Spleen (tissue), 11 donors: ENCODE data around the gene IMPG2. TPM values are rescaled to one million over a fixed set of nuclear protein-coding genes. Genes with fewer than 3 reads are reported as not detected.
"Not testable (repeated sequence)": the region's sequence is repeated elsewhere in the genome, so short reads cannot be mapped to it uniquely, and the experiment has no call there.

Source experiments
- DNase-seq: peaks from one replicate; pipeline ENCODE4 v3.0.0-alpha.2; 2020
- H3K27ac ChIP-seq, 8 donors: fragments of 200-600 bp; sonication (generic) in 7 of 8; 1 replicate in 4 of 8; 2 replicates in 4 of 8; pipeline versions ENCODE4 v1.5.0 to v1.8.0; 2016 to 2021; ENCODE audit warnings: inconsistent platforms in 4 of 8, mild to moderate bottlenecking in 4 of 8, moderate library complexity in 1 of 8
- H3K27me3 ChIP-seq, 7 donors: fragments of 200-600 bp; sonication (generic) in 6 of 7; replicated peaks in 1 of 7; 1 replicate in 4 of 7; 2 replicates in 3 of 7; pipeline versions ENCODE4 v1.5.0 to v1.8.0; 2016 to 2021; ENCODE audit warnings: inconsistent platforms in 3 of 7, mild to moderate bottlenecking in 1 of 7
- H3K36me3 ChIP-seq, 6 donors: fragments of 200-600 bp; sonication (generic) in 5 of 6; 1 replicate in 4 of 6; 2 replicates in 2 of 6; pipeline versions ENCODE4 v1.5.0 to v1.8.0; 2016 to 2021; ENCODE audit warnings: inconsistent platforms in 2 of 6
- H3K4me1 ChIP-seq, 6 donors: fragments of 200-600 bp; sonication (generic) in 5 of 6; 1 replicate in 3 of 6; 2 replicates in 3 of 6; pipeline versions ENCODE4 v1.5.0 to v1.8.0; 2016 to 2021; ENCODE audit warnings: inconsistent platforms in 3 of 6
- H3K4me3 ChIP-seq, 8 donors: fragments of 200-600 bp; sonication (generic) in 7 of 8; 1 replicate in 4 of 8; 2 replicates in 4 of 8; pipeline versions ENCODE4 v1.5.0 to v1.8.0; 2016 to 2021; ENCODE audit warnings: inconsistent platforms in 4 of 8, mild to moderate bottlenecking in 4 of 8, moderate library complexity in 2 of 8
- H3K9me3 ChIP-seq, 8 donors: fragments of 200-600 bp; sonication (generic) in 7 of 8; 1 replicate in 4 of 8; 2 replicates in 4 of 8; pipeline versions ENCODE4 v1.5.0 to v1.8.0; 2016 to 2021; ENCODE audit warnings: inconsistent platforms in 4 of 8
- POLR2A ChIP-seq, 3 donors: fragments of 450-650 bp; IDR thresholded peaks; one replicate each; pipeline ENCODE4 v1.5.1; 2017; ENCODE audit warnings: antibody characterized with exemption in 3 of 3, mild to moderate bottlenecking in 1 of 3
- POLR2AphosphoS5 ChIP-seq, 3 donors: sonication (generic); formaldehyde crosslinking; IDR thresholded peaks; one replicate each; pipeline ENCODE4 v1.5.1; 2017; ENCODE audit warnings: antibody characterized with exemption in 3 of 3
- whole genome bisulfite sequencing, 5 donors: extraction: QIAGEN DNeasy Blood & Tissue Kit in 3 of 5; methylation state at CpG; one replicate each; pipeline versions ENCODE4 v1.1.5 to v1.1.7; 2013 to 2018; 5-methylcytosine and 5-hydroxymethylcytosine counted together
- intact Hi-C: fragments of 100-400 bp; cut with DNase I; formaldehyde crosslinking; loops from one replicate; pipeline ENCODE4 v1.15.0; 2023; ENCODE audit warnings: low total_unique reads
- polyA plus RNA-seq, 3 donors: library from polyadenylated mRNA; stranded (reverse); fragments of 200-250 nt; gene quantifications; one replicate each; pipeline ENCODE4 v1.2.1, GENCODE V29; 2013
- total RNA-seq, 7 donors: library from RNA; depleted of rRNA in 3 of 7; stranded (reverse); fragments of >200 nt in 3 of 7; fragmentation: NEBNext Ultra II Directional in 4 of 7; extraction: Animal tissue kit (Norgen Biotek cat#: 25700) in 4 of 7; gene quantifications; one replicate each; pipeline versions ENCODE4 v1.1.0 to v1.2.1, GENCODE V29; 2016 to 2021
- TF ChIP-seq, protein P1 (sequence below), 11 experiments: fragments of 200-600 bp in 7 of 11; fragments of 450-650 bp in 4 of 11; sonication (generic) in 4 of 11; IDR thresholded peaks in 8 of 11; conservative IDR thresholded peaks in 3 of 11; 1 replicate in 7 of 11; 2 replicates in 4 of 11; pipeline versions ENCODE4 v1.4.0 to v1.8.0; 2016 to 2021; ENCODE audit warnings: antibody characterized with exemption in 11 of 11, inconsistent platforms in 4 of 11, mild to moderate bottlenecking in 1 of 11
- donor health status: healthy with polysubstance abuse.
- donor health status: DM: no; HTN: no; CAD: no; lungs with moderate emphysema.
- donor health status: DM: no; HTN: no; CAD: no.
- donor health status: Bipolar disorder and iron deficiency.
- donor health status: healthy.
- donor health status: DM: no; HTN: no; CAD: no.
- donor health status: DM: yes; HTN: yes; CAD: no.

IMPG2 gene
- total and polyA plus RNA-seq, 10 donors = 0.06 to 1.2 (median 0.52) TPM

DNA sequence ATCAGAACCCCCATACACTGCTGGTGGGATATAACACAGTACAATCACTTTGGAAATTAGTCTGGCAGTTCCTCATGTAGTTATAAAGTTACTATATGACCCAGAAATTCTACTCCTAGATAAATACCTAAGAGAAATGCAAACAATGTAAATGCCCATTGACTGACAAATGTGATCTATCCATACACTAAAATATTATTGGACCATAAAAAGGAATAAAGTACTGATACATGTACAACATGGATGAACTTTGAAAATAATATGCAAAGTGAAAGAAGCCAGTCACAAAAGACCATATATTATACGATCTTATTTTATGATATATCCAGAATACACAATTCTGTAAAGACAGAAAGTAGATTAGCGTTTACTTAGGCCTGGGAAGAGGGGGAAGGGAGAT is 7.8 kb downstream of the IMPG2 start:
- H3K36me3 ChIP-seq = no peaks in the 10 kb centered on the region
- no peaks in the 10 kb centered on the region for H3K27me3 ChIP-seq
- no peak overlapping the region for H3K4me3 ChIP-seq
- 90 to 96% (median 94%) methylated on average over 2 of the region's 2 CpGs for WGBS, 5 donors
- H3K4me1 ChIP-seq = no peaks in the 10 kb centered on the region
- H3K27ac ChIP-seq = no peak overlapping the region
- peaks cover 6 to 27% (median 22%) of the 10 kb centered on the region in 8 donors for H3K9me3 ChIP-seq
- TF ChIP-seq POLR2A (IDR thresholded peaks at IDR 0.05) (no peak), POLR2AphosphoS5 (IDR thresholded peaks at IDR 0.05) (no peak)
- TF ChIP-seq, protein P1, sequence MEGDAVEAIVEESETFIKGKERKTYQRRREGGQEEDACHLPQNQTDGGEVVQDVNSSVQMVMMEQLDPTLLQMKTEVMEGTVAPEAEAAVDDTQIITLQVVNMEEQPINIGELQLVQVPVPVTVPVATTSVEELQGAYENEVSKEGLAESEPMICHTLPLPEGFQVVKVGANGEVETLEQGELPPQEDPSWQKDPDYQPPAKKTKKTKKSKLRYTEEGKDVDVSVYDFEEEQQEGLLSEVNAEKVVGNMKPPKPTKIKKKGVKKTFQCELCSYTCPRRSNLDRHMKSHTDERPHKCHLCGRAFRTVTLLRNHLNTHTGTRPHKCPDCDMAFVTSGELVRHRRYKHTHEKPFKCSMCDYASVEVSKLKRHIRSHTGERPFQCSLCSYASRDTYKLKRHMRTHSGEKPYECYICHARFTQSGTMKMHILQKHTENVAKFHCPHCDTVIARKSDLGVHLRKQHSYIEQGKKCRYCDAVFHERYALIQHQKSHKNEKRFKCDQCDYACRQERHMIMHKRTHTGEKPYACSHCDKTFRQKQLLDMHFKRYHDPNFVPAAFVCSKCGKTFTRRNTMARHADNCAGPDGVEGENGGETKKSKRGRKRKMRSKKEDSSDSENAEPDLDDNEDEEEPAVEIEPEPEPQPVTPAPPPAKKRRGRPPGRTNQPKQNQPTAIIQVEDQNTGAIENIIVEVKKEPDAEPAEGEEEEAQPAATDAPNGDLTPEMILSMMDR (IDR thresholded peaks at IDR 0.05 in 8 of 11, conservative IDR thresholded peaks at IDR 0.05 in 3 of 11) = no peak
- intact Hi-C loops = no loop called here
- DNase-seq = no peak

DNA sequence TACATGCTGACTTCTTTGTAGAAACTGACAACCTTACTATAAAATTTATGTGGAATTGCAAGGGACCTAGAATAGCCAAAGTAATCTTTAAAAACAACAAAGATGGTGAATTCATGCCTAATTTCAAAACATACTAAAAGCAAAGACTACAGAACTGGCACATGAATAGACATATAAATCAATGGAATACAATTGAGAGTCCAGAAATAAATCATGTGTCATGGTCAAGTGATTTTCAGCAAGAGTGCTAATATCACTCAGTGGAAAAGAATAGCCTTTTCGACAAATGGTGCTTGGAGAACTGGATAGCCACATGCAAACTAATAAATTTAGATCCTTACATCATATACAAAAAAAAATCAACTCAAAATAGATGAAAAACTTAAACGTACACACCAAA is 8.7 kb downstream of the IMPG2 start:
- DNase-seq = no peak
- 83 to 94% (median 88%) methylated on average over 2 of the region's 2 CpGs for WGBS, 5 donors
- no peaks in the 10 kb centered on the region for H3K4me1 ChIP-seq
- H3K27ac ChIP-seq = no peak overlapping the region
- H3K9me3 ChIP-seq = peaks cover 8 to 35% (median 30%) of the 10 kb centered on the region in 8 donors
- no peaks in the 10 kb centered on the region for H3K27me3 ChIP-seq
- H3K36me3 ChIP-seq = no peaks in the 10 kb centered on the region
- H3K4me3 ChIP-seq = no peak overlapping the region
- intact Hi-C loops = no loop called here
- TF ChIP-seq, protein P1 (IDR thresholded peaks at IDR 0.05 in 8 of 11, conservative IDR thresholded peaks at IDR 0.05 in 3 of 11) = no peak
- TF ChIP-seq POLR2AphosphoS5 (IDR thresholded peaks at IDR 0.05) = no peak
- TF ChIP-seq POLR2A (IDR thresholded peaks at IDR 0.05) = no peak

DNA sequence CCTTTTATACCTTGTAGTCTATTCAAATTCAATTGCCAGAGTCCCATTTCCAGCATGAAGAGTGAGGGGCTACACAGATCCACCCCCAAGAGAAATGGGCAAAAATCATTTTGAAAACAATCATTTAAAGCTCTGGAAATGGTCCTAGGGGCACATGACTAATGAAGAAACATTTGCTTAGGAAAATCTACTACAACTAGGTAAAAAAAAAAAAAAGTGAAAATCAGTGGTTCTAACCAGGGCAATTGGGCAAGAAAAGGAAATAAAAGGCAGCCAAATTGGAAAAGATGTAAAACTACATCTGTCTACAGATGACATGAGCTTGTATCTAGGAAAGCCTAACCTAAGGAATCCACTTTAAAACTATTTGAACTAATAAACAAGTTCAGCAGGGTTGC is 9.4 kb downstream of the IMPG2 start:
- no peak for DNase-seq
- Histone ChIP-seq H3K4me3 (no peak overlapping the region), H3K4me1 (no peaks in the 10 kb centered on the region), H3K27ac (no peak overlapping the region), H3K27me3 (no peaks in the 10 kb centered on the region), H3K36me3 (no peaks in the 10 kb centered on the region), H3K9me3 (peaks cover 8 to 38% (median 30%) of the 10 kb centered on the region in 8 donors)
- no peak for TF ChIP-seq POLR2AphosphoS5 (IDR thresholded peaks at IDR 0.05)
- TF ChIP-seq POLR2A (IDR thresholded peaks at IDR 0.05) = no peak
- TF ChIP-seq, protein P1 (IDR thresholded peaks at IDR 0.05 in 8 of 11, conservative IDR thresholded peaks at IDR 0.05 in 3 of 11) = no peak
- intact Hi-C loops = no loop called here

DNA sequence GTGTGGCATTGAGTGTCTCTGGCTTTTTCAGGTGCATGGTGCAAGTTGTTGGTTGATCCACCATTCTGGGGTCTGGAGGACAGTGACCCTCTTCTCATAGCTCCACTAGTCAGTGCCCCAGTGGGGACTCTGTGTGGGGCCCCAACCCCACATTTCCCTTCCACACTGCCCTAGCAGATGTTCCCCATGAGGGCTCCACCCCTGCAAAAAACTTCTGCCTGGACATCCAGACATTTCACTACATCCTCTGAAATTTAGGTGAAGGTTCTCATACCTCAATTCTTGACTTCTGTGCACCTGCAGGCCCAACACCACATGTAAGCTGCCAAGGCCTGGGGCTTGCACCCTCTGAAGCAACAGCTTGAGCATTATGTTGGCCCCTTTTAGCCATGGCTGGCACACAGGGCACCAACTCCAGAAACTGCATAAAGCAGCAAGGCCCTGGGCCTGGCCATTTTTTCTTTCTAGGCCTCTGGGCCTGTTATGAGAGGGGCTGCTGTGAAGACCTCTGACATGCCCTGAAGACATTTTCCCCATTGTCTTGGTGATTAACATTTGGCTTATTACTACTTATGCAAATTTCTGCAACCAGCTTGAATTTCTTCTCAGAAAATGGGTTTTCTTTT is 12.1 kb downstream of the IMPG2 start:
- H3K4me3 ChIP-seq, H3K27ac ChIP-seq, intact Hi-C loops, H3K36me3 ChIP-seq, H3K4me1 ChIP-seq, DNase-seq, H3K27me3 ChIP-seq: not testable (repeated sequence)
- H3K9me3 ChIP-seq = peaks cover 8 to 38% (median 30%) of the 10 kb centered on the region in 8 donors

DNA sequence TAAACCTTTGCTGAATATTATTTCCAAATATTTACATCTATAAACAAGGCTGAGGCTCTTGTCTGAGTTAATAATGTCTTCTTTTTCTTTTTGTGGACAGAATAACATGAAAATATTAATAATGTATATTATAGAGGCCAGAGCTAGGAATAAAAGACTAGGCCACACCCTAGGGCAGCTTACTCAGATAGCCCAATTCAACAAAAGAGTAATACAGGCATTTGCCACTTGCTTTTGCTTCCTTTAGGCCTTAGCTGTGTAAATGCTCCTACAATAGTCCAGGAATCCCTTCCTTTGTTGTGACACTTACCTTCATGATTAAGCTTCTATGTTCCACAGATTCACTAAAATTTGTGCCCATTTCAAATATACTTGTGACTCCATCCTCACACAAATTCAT is 16.5 kb downstream of the IMPG2 start:
- Histone ChIP-seq H3K9me3 (peaks cover 6 to 25% (median 21%) of the 10 kb centered on the region in 8 donors), H3K4me3 (no peak overlapping the region), H3K27ac (no peak overlapping the region), H3K36me3 (no peaks in the 10 kb centered on the region), H3K4me1 (no peaks in the 10 kb centered on the region), H3K27me3 (no peaks in the 10 kb centered on the region)
- DNase-seq = no peak
- intact Hi-C loops = no loop called here
- TF ChIP-seq, protein P1 (IDR thresholded peaks at IDR 0.05 in 8 of 11, conservative IDR thresholded peaks at IDR 0.05 in 3 of 11) = no peak
- no peak for TF ChIP-seq POLR2AphosphoS5 (IDR thresholded peaks at IDR 0.05)
- no peak for TF ChIP-seq POLR2A (IDR thresholded peaks at IDR 0.05)
